GDM1 (cell line): ENCODE measurements around the gene CTAGE8.
"Not testable (repeated sequence)": the region's sequence is repeated elsewhere in the genome, so short reads cannot be mapped to it uniquely, and the experiment has no call there.

Source experiments
- DNase-seq: peaks from one replicate; lab custom pipeline; 2025; lab: John Stamatoyannopoulos, UW

Gene CTAGE8

GRCh38 chr7:144256112-144256511 is 13.0 kb downstream of the CTAGE8 start:
- no peak for DNase-seq

- DNase-seq = no peak
Measured at GRCh38 chr7:144255471-144255897, 13.6 kb downstream of the CTAGE8 start.

GRCh38 chr7:144252307-144252706 is 16.8 kb downstream of the CTAGE8 start:
- DNase-seq = not testable (repeated sequence)

- not testable (repeated sequence) for DNase-seq
Measured at GRCh38 chr7:144247674-144248330, 21.3 kb downstream of the CTAGE8 start.

GRCh38 chr7:144246967-144247366 is 22.1 kb downstream of the CTAGE8 start:
- not testable (repeated sequence) for DNase-seq

- DNase-seq = not testable (repeated sequence)
Measured at GRCh38 chr7:144245372-144245771, 23.7 kb downstream of the CTAGE8 start.

- not testable (repeated sequence) for DNase-seq
Measured at GRCh38 chr7:144239365-144239764, 29.7 kb downstream of the CTAGE8 start, which contains the start of gene OR2A42. Gene OR2A42, minus strand, starts transcription at chr7:144239605. Its CDS starts 6,762 bp downstream, at chr7:144232843.

- not testable (repeated sequence) for DNase-seq
Measured at GRCh38 chr7:144238530-144239082, 30.5 kb downstream of the CTAGE8 start.

- DNase-seq = not testable (repeated sequence)
Measured at GRCh38 chr7:144233039-144233438, 36.0 kb downstream of the CTAGE8 start.

- DNase-seq = not testable (repeated sequence)
Measured at GRCh38 chr7:144231027-144231426, 38.1 kb downstream of the CTAGE8 start.

- not testable (repeated sequence) for DNase-seq
Measured at GRCh38 chr7:144228810-144229209, 40.3 kb downstream of the CTAGE8 start.

GRCh38 chr7:144226866-144227265 is 42.2 kb downstream of the CTAGE8 start:
- DNase-seq = not testable (repeated sequence)

- DNase-seq = not testable (repeated sequence)
Measured at GRCh38 chr7:144223675-144224074, 45.4 kb downstream of the CTAGE8 start.

GRCh38 chr7:144220531-144220930 is 48.6 kb downstream of the CTAGE8 start:
- DNase-seq = not testable (repeated sequence)

- DNase-seq = not testable (repeated sequence)
Measured at GRCh38 chr7:144219149-144219548, 49.9 kb downstream of the CTAGE8 start.

GRCh38 chr7:144218581-144218980 is 50.5 kb downstream of the CTAGE8 start:
- not testable (repeated sequence) for DNase-seq

- not testable (repeated sequence) for DNase-seq
Measured at GRCh38 chr7:144217200-144217599, 51.9 kb downstream of the CTAGE8 start.
